ENCODE measurements around the gene ZNF23.
"Not testable (repeated sequence)": the region's sequence is repeated elsewhere in the genome, so short reads cannot be mapped to it uniquely, and the experiment has no call there.

Gene ZNF23

GRCh38 chr16:71461686-71462648 is at the start of gene ZNF23:
Gene ZNF23 (minus strand): TSS chr16:71462247. CDS start chr16:71456796, 5,451 bp downstream.
- DNase-seq = peak; percentile 18

GRCh38 chr16:71507061-71507460 is 45.0 kb upstream of the ZNF23 start:
- no peak for DNase-seq

DNA sequence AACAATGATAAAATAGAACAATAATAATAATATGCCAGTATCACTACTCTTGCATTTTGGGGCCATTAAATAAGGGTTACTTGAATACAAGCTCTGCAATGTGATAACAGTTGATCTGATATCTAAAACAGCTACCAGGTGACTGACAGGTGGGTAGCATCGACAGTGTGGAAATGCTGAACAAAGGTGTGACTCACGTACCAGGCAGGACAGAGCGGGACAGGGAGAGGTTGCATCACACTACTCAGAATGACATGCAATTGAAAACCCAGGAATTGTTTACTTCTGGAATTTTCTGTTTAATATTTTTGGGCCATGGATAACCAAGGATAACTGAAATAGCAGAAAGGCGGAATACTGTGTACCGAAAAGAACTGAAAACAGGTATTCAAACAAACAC is 42.9 kb upstream of the ZNF23 start:
- DNase-seq = no peak

- not testable (repeated sequence) for DNase-seq
Measured at GRCh38 chr16:71504051-71504450, 42.0 kb upstream of the ZNF23 start.

DNA sequence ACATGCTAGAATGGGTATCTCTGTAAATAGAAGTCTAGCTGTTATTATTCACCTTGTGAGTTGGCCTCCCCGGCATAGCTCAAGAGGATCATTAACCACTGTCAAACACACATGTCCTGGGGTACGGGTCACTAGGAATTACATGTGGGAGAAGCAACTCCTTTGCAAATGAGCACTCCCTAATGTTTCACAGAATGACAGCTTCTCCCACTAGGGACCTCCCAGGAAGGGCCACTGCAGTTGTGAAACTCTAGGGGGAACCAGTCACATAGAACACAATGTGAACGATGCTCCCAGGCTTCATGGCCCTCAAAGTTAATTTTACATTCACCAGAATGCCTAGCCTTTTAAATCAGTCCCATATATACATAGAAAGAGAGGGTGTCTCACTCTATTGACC is 39.5 kb upstream of the ZNF23 start:
- DNase-seq = no peak

GRCh38 chr16:71500964-71501363 is 38.9 kb upstream of the ZNF23 start:
- DNase-seq = no peak

DNA sequence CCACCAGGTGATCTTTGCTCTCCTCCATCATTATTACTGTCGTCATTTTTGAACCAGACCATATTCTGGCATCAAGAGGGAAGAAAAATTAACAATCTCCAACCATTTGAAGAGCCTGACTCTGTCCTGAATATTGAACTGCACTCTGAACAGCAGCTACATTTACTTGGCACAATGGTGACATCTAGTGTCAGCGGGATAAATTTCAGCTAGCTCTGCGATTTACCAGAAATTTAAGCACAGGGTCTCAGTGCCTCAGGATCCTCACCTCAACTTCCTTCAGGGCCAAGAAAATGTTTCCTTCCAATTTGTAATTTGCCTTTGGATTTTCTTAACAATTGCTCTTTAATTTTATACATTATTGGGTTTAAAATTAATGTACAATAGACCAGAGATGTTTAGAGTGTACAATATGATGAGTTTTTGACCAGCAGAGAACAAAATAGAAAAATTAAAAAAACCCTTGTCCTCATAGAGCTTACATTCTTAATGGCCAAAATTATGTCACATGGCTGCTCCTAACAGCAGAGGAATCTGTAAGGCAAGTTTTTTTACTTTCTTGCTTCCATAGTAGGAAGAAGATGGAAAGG is 37.8 kb upstream of the ZNF23 start:
- peak; percentile 27 for DNase-seq

DNA sequence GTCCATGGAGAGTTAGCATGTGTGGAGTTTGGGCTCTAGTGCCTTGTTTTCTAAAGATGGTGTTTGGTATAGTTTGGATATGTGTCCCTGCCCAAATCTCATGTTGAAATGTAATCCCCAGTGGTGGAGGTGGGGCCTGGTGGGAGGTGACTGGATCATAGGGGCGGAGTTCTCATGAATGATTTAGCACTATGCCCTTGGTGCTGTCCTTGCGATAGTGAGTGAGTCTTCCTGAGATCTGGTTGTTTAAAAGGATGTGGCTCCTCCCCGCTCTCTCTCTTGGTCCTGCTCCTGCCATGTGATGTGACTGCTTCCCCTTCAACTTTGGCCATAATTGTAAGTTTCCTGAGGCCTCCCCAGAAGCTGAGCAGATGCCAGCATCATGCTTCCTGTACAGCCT is 36.0 kb upstream of the ZNF23 start:
- DNase-seq = no peak

DNA sequence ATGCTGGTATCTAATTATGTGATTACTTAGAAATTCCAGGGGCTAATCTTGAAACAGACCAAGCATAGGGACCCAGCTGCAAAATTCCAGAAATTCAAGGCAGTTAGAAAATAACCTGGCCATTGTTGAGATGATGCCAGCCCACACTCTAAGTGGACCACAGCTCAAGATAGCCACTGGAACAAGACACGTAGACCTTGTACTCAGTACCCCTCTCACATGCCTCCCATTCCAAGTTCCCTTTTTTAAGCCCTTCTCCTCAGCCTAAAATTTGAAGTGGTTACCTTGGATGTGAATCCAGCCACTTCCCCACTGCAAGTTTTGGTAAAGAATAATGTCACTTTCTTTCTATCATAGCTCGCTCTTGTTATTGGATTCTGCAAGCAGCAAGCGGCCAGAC is 31.2 kb upstream of the ZNF23 start:
- no peak for DNase-seq

GRCh38 chr16:71492786-71493185 is 30.7 kb upstream of the ZNF23 start:
- DNase-seq = no peak

DNA sequence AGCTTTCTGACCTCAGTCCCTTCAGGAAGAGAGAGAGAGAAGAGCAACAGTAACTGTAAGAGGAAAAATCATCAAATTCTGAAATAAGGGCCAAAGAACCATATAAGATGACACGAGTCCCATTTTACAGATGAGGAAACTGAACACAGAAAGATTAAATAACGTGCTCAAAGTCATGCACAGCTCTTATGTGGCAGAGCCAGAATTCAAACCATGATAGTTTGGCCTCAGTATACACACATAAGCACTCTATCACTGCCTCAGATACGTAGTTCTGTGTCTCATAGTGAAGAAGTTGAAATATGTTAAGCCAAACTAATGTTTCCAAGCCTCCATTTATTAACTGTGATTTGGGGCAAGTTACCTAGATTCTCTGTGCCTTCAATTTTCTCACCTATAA is 29.0 kb upstream of the ZNF23 start:
- DNase-seq = no peak

DNA sequence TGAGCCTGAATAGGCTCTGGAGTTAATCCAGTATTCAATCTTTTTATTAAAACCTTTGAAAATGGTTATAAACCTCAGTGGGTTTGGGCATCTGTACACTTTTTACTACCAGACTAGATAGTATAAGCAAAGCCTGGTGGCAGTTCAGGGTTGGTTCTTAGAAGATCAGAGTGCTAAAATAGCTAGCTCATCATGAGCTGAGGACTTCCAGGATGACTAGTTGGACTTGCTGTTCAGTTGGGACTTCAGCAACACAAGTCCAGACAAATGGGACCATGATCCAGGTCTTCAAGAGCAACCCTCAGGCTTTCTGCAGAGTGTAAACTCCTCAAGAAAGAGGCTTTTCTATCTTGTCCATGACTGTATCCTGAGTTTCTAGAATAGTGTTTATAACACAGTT is 28.3 kb upstream of the ZNF23 start:
- DNase-seq = no peak

DNA sequence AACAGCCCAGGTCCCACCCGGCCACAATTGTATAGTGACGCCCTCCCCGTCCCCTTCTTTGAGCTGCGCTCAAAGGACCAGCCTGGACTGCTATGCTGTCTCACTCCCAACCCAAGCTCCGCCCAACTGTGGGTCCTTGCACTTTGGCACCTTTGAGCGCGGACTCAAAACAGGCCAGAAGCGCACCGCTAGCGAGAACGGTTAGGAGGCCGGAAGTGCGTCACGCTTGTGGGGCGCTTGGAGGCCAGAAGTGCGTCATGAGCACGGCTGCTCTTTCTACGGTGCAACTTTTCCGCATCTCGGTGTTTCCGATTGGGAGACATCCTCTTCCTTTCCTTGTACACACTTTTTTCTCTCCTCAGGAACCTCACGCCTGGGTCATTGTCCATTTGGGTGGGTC is 27.1 kb upstream of the ZNF23 start, which contains the start of gene ZNF19:
Gene ZNF19 (minus strand): TSS at position 203 of the 400 bp plus-strand sequence. CDS start 7,210 bp downstream, outside the sequence.
- DNase-seq = no peak

DNA sequence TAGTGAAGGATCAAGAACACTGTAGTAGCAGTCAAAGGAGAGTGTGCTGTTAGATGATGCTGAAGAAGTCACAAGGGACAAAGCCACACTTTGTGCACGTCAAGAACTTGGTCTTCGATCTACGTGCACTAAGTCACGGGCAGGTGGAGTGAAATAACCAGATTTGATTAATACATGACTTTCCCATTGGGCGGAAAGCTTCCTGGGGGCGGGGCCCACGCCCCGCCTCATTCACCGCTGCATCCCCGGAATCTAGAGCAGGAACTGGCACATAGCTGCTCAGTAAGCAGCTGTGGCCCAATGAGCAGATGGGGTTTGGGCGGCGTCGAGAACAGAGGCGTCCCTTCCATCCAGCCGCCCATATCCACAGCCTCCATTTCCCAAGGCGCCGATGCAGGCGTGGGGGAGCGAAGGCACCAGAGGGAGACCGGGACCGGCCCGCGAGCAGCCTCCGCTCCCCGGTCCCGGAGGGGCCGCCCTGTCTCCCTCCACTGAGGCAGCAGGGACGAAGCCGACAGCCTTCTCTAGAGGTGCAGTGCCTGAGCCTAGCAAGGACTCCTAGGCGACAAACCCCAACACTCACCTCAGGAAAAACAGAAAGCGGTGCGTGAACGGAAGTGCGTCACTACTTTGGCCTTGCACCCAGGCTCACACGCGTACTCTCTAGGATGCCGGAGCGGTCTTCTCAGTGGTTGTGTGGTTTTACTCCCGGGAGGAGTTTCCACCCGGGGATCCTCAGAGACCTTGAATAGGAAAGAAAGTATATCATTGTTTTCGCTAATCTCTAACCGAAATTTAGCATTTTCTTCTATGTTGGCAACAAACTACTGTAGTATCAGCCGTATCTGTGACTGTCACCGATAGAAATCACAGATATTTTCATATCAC is 22.2 kb upstream of the ZNF23 start:
- DNase-seq = peak; percentile 75

DNA sequence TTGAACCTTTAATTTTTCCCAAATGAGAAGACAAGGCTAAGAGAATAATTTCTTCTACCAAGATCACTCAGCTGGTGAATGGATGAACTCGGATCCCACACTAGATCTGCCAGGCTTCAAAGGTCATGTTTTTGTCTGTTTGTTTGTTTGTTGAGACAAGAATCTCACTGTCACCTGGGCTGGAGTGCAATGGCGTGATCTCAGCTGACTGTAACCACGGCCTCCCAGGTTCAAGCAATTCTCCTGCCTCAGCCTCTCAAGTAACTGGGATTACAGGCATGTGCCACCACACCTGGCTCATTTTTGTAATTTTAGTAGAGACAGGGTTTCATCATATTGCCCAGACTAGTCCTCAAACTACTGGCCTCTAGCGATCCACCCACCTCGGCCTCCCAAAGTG is 20.5 kb upstream of the ZNF23 start:
- no peak for DNase-seq

GRCh38 chr16:71480956-71481355 is 18.9 kb upstream of the ZNF23 start:
- DNase-seq = no peak

- DNase-seq = peak; percentile 23
Measured at GRCh38 chr16:71479420-71479819, 17.4 kb upstream of the ZNF23 start.

DNA sequence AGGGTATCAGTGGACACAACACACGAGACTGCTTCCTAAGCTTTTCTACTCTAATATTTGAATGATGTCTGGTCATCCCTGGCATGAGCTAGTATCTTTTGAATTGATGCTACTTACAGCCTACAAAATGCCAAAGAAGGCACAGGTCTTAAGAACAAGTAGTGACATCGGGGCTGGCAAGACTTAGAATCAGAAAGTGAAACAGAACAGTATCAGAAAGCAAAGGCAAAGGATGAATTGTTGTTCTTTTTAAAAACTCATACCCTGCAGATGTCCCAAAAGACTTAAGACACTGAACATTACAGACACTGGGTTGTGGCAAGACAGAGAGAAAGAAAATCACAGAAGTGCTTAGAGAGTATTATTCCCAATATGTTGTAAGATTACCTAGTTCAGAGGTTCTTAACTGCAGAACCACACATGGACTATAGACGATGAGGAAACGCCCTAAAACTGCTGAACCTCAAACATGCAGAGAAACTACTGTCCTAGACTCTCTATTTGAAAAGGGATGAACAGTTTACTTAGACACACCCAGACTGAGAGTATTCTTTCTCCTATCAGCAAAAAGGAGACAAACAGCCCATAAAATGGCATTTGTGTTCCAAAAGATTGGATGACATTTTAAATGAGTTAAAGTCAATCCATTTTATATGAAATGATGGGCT is 14.5 kb upstream of the ZNF23 start:
- DNase-seq = no peak

- DNase-seq = no peak
Measured at GRCh38 chr16:71474864-71475263, 12.8 kb upstream of the ZNF23 start.

- DNase-seq = no peak
Measured at GRCh38 chr16:71473891-71474290, 11.8 kb upstream of the ZNF23 start.

- DNase-seq = no peak
Measured at GRCh38 chr16:71472931-71473330, 10.9 kb upstream of the ZNF23 start.

DNA sequence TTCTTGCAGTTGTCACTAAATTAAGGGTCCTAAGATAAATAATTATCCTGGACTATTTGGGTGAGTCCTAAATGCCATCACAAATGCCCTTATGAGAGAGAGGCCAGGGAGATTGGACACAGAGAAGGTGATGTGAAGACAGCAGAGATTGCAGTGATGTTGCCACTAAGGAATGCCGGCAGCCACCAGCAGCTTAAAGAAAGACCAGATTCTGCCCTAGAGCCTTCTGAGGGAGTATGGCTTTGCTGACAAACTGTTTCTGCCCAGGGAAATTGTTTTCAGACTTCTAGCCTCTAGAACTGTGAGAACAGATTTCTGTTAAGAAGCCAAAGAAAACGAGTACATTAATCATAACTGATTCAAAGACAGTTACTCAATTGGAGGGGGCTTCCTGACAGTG is 10.0 kb upstream of the ZNF23 start:
- DNase-seq = no peak

DNA sequence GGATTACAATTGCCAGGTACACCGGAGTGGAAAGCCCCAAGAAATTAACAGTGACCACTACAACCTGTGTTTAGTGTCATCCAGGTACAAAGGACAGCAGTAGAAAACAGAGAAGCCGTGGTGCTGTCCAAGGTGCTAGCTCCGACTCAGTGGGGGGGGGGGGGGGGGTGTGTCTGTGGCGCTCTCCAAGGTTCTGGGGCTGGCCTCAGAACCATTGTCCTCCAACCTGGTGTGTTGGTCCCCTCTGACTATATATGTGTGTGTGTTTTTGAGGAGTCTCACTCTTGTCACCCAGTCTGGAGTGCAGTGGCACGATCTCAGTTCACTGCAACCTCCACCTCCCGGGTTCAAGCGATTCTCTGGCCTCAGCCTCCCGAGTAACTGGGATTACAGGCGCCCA is 5.8 kb upstream of the ZNF23 start:
- no peak for DNase-seq
